DMS153 treated with DMSO at 0.1 percent for 48 hours (cell line): ENCODE results near the gene UMPS.
A peak's percentile ranks its signal among the peaks of the same experiment; 100 is the strongest.

Experiments used
- DNase-seq: peaks from one replicate; lab custom pipeline; 2025; ENCODE audit not compliant: unreplicated experiment; lab: John Stamatoyannopoulos, UW

Gene UMPS

GRCh38 chr3:124763206-124763605 is 33.0 kb downstream of the UMPS start:
- DNase-seq, result no peak

DNA sequence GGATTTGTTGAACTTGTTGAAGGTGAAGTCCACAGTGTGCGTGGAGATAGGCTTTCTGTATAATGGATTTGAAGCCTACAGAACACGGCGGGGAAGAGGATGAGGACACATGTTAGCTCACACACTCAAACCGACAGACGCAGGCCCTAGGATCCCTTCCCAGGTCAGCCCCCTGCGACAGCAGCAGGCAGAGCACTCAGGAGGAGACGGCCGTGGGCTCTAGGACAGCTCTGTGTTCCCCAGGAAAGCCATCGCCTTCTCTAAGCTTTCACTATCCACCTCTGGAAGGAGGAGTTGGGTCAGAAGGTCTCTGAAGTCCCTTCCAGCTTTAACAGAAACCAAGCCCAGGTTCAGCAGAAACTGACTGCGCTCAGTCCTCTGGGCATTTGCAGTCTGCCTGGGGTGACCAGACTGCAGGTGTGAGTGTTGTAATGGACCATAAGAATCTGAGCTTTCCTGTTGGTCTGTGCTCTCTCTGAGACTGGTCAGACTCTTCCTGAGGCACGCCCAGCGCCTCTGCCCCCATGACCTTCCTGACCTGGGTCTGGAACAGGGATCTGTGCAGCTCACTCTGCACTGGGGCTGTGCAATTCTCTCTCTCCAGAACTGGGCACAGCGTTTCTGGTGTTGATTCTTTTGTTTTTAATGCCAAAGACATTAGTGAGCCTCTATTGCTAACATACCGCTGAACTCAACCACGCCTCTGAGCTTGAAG is 33.5 kb downstream of the UMPS start:
- DNase-seq, result no peak

DNA sequence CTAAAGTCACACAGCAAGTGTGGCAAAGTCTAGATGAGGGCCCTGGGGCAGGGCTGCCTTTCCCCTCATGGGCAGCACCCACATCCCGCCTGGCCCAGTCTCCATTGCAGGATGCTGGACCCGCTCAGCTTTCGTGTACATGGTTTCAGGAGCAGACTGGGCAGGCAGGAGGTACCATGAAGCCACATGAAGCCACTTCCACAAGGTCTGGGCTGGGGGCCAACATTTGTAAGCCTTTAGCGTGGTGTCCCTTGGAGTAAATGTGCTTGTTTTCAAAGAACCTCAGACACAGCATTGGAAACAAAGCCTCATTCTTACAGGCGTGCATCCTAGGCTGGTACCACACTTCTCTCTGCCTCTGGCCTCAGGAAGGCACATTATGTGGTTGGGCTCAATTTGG is 34.5 kb downstream of the UMPS start:
- DNase-seq, result no peak

DNA sequence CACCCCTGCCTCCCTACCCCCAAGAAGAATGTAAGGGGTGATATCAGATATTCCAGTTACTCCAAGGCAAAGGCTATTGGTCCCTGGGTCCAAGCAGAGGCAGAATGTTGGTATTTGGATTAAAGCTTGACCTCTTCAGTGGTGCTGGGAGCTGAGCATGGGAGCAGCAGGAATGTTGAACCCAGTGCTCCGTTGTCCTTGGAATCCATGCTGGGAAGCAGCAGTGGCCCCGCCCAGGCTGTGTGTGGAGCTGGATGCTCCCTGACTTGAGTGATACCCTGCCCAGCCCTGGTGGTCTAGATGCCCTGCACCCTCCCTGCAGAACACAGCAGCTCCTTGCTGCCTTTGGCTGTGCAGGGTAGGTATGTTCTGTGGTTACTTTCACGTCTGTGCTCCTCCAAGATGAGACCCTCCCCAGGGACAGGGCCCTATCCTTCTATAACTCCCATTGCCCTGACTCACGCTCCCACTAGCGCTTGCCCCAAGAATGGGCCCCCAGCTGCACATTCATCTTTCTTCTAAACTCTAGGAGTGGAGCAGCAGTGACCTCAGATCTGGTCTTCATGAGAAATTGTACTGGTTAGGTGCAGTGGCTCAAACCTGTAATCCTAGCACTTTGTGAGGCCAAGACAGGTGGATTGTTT is 35.1 kb downstream of the UMPS start:
- DNase-seq, result no peak

DNA sequence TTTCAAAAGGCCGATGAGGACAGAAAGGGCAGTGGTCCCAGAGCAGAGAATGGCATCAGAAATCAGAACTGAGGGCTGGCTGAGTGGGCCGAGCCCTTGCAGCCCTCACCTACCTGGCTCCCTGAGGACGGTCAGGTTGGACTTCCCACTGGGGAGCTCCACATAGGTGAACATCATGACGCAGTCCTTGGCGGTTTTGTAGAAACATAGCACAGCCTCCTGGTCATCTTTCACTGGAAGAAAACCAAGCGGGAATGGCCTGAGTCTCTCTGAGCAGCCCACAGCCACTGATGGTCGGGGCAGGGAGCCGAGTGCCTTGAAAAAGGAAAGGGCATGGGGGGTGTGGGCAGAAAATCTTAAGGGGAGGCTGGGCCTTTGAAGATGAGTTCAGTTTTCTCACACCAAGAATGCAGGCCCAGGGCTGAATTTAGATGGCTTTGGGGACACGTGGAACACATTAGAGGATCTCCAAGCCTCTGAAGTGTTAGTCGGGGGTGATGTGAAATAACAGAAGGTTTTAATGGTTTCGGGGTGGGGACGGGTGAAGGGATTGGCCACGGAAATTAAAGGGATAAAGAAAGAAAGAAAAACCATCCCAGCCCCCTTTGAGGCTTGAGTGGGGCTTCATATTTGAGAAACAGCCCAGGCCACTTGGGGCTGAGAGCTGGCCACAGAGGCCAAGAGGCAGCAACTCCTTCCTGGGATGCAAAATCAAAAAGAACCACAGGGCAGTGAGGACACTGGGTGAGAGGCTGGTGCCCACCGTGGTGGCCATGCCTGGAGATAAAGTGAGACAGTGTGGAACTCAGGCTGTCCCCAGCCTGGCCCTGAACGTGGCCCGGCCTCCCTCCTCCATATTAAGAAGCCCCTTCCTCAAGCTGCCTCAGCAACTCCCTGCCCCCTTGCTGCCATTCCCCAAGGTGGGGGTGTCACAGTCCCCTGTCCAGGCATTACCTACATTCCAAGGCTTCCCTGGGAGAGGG is 36.2 kb downstream of the UMPS start:
- no peak for DNase-seq

GRCh38 chr3:124767264-124767663 is 37.0 kb downstream of the UMPS start:
- DNase-seq, result no peak

DNA sequence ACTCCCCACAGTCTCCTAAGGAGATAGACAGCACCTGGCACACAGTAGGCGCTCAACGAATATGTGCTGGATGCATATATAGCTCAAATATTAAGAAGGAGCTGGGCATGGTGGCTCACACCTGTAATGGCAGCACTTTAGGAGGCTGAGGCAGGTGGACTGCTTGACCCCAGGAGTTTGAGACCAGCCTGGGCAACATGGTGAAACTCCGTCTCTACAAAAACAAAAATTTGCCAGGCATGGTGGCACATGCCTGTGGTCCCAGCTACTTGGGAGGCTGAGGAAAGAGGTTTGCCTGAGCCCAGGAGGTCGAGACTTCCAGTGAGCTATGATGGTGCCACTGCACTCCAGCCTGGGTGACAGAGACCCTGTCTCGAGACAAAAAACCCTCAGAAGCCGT is 37.4 kb downstream of the UMPS start:
- DNase-seq, result no peak

DNA sequence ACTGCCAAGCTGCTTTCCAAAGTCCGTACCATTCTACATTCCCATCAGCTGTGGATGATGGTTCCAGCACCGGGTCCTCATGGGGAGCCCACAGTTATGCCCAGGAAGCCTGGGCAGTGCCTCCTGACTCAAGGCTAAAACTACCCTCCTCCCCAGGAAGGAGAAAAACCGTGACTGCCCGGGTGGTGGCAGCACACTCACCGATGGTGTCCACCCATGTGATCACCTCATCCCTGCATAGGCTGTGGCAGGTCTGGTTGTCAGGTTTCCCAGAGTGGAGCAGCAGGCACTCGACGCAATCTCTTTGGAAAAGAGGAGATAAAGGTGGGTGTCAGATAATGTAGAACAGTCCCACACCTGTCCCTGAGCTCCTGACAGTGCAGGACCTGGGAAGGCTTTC is 38.6 kb downstream of the UMPS start:
- no peak for DNase-seq

GRCh38 chr3:124769462-124769861 is 39.2 kb downstream of the UMPS start:
- no peak for DNase-seq

DNA sequence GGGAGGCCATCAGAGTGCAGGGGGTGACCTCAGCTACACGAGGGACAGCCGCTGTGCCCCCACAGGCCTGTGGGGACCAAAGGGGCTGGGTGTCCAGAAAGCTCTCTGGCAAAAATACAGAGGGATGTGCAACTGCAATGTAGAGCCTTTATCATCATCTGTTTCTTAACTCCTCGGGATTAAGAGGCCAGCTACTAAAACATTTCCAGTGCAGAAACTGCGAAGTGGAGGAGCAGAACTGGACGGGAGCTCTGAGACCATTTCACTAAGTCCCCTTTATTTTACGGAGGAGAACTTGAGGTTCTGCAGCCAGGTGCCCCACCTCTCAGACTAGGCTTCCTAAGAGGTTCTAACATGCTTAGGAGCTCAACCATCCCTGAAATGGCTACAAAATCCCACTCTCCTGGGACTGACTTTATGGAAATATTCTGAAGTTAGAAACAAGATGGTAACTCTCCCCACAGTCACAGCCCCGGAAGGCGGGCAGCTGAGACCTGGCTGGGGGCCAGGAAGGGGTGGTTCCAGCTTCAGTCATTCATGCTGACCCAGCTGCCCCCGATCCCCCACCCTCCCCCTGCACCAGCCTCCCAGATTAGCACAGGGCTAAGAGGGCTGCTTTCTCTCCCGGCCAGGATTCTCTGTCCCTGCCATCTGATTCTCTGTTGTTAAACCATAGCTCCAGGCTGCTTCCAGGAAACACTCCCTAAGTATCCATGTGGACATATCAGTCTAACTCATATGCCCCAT is 40.3 kb downstream of the UMPS start:
- no peak for DNase-seq

- no peak for DNase-seq
Observed at GRCh38 chr3:124771083-124771445, 40.8 kb downstream of the UMPS start.

DNA sequence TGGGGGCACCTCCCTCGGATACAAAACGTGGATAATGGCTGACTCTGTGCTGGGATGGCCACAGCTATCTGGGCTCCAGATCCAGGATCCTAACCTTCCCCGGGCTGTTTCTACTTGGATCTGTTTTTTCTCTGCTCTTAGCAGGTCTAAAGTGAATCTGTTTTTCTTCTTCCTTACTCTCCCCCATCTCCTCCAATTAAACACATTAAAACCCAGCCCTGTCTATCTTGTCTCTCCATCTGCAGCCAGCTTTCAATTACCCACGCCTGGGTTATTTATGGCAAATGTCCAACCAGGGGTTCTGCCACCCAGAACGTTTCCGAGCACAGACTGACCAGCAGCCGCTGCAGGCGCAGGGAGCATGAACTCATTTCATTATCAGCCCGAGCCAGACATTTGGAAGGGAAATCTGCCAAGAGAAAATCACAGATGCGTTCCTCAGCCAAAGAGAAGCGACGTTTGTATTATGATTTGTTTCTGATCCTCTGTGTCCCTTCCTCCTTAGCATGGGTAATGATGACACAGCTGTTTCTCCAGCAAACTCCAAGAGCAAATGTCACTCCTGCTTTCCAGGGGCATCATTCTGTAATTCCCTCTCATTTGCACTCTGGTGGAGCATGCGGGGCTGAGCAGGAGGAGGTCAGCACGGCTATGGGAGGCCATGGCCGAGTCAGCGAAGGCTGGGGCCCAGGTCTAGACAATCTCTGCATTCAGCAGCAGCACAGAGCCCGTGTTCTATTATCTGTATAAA is 42.0 kb downstream of the UMPS start:
- DNase-seq, result no peak

DNA sequence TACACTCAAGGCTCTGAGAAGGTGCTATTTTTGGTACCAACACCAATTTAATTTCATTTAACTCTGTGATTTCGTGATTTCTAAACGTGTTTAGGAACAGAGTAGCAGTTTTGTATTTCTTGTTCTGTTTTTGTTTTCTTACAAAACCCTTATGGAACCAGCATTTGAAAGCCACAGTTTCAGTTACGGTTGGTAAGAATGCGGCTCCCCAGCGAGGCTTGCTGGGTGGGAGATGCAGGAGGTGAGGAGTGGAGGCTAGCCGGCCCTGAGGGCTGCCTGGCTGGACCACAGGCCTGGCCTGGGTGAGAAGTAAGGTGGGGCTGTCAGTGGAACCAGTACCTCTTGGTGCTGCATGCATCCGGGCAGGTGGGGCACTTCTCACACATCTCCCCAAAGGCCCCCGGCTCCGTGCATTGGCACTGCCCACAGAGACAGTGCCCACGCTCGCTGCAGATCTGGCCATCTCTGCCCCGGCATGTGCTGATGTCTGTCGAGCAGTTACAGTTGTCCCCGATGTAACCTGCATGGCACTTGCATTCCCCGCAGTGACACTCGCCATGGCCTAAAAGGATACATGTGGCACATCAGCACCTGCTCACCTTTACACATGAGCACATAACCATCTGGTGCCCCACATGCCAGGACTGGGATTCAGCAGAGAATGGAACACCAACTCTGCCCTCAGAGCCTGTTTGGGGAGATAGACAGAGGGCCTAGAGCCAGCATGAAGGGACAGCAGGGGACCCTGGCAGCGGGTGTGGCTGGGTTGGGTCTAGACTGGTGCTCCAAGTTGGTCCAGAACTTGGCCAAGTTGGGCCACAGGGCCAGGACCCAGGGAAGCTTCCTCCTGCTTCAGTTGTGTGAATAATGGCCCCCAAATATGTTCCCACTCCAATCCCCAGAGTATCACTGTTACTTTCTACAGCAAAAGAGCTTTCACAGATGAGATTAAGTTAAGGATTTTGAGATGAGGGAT is 43.4 kb downstream of the UMPS start:
- no peak for DNase-seq

DNA sequence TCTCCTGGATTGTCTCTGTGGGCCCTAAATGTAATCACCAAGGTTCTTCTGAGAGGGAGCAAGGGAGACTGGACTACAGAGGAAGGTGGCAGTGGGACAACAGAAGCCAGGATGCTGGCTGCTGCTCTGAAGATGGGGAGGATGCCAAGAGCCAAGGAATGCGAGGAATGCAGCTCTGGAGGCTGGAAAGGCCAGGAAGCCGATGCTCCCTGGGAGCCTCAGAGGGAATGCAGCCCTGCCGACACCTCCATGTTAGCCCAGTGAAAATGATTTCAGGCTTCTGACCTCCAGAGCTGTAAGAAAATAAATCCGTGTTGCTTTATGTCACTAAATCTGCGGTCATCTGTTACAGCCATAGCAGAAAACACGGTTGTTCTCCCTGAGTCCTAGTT is 44.1 kb downstream of the UMPS start:
- no peak for DNase-seq

DNA sequence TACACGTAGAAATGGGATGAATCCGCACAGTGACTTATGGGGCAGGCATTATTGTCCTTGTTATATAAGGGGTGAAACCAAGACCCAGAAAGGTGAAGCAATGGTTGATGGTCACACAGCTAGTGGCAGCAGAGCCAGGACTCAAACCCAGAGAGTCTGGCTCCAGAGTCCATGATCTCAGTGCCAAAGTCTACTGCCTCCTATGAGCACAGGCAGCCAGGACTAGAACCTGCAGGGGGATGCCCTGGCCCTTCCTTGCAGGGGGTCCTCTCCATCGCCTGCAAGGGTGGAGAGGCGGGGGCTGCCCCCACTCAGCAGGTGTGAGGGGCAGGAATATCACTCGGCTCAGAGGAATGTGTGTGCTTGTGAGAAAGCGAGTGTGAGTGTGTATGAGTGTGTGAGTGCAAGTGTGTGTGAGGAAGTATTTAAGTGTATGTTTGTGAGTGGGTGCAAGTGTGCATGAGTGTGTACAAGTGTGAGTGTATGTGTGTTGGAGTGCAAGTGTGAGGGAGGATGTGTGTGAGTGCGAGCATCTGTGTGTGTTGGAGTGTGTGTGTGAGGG is 44.7 kb downstream of the UMPS start:
- no peak for DNase-seq

- no peak for DNase-seq
Observed at GRCh38 chr3:124775877-124776276, 45.6 kb downstream of the UMPS start.

GRCh38 chr3:124776856-124777255 is 46.6 kb downstream of the UMPS start:
- DNase-seq, result no peak

DNA sequence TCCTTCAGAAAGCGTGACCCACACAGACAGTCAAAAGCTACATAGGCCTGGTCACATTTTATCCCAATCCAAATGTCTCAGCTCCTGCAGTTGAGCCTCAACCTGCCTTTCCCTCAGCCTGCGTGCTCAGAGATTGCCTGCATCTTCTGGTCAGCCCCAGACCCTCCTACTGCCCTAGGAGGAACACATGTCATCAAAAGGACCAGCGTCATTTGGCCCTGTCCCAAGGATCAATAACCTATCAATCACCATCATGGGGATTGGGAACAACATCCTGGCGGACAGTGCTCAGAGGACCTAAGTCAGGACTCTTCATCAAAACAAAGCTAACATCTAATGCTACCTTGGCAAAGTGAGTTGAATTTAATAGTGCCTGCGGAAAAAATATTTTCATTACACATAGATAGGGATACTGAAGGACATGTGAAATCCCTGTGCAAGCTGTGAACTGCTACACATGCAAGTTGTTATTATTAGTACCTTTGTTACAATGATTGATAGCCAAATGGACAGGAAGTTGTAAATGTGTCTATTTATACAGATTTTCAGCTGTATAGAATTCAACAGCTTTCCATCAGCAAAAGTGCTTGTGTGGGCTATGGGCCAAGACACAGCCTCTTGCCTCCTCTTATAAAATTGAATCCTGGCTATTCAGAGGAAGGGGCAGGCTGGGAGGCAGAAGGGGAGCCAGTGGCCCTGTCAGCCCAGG is 47.7 kb downstream of the UMPS start:
- DNase-seq, result peak; percentile 71
